ENCODE results near the gene NACC2.

NACC2 gene

GRCh38 chr9:136039488-136039887 is 55.6 kb downstream of the NACC2 start:
- no peak overlapping the region for H2BK12ac ChIP-seq (ENCODE audit: low read length)
- H3K23ac ChIP-seq (ENCODE audit: low read depth, low read length, poor library complexity), result no peak overlapping the region
- no peak for DNase-seq (ENCODE audit: low spot score)
- H3K36me3 ChIP-seq (replicated peaks in 1 of 2; ENCODE audit: control insufficient read depth in 2 of 2, insufficient read depth in 2 of 2, low read length in 2 of 2), result no peaks in the 10 kb centered on the region
- H3K4me3 ChIP-seq (ENCODE audit: low read length in 2 of 2), result no peak overlapping the region
- H3K79me1 ChIP-seq (ENCODE audit: low read depth, low read length), result peaks cover 5% of the 10 kb centered on the region
- no peak overlapping the region for H2AFZ ChIP-seq (ENCODE audit: low read length)
- no peaks in the 10 kb centered on the region for H3K27me3 ChIP-seq (ENCODE audit: control insufficient read depth in 3 of 3, insufficient read depth in 3 of 3, low read depth in 1 of 3, low read length in 3 of 3)
- H3K4me1 ChIP-seq (ENCODE audit: control insufficient read depth in 2 of 2, insufficient read depth in 1 of 2, low read depth in 1 of 2, low read length in 2 of 2), result no peaks in the 10 kb centered on the region
- no peak overlapping the region for H2BK5ac ChIP-seq (ENCODE audit: low read length)
- no peak overlapping the region for H3K4me2 ChIP-seq (ENCODE audit: insufficient read depth, low read length, poor library complexity, severe bottlenecking)
- H2AK5ac ChIP-seq (ENCODE audit: low read depth, low read length), result no peak overlapping the region
- no peak overlapping the region for H3K9ac ChIP-seq (ENCODE audit: low read depth, low read length, poor library complexity)
- H4K91ac ChIP-seq (ENCODE audit: low read depth, low read length, poor library complexity), result no peak overlapping the region
- no peak overlapping the region for H2BK15ac ChIP-seq (ENCODE audit: low read length)
- H3K27ac ChIP-seq (replicated peaks; ENCODE audit: low read length), result no peak overlapping the region
- peaks cover 2 to 34% of the 10 kb centered on the region in 2 donors for H3K9me3 ChIP-seq (replicated peaks in 1 of 2; ENCODE audit: control insufficient read depth in 2 of 2, insufficient read depth in 1 of 2, low read depth in 1 of 2, low read length in 2 of 2)
- H3K18ac ChIP-seq (ENCODE audit: low read length), result no peak overlapping the region
- no peak overlapping the region for H3K4ac ChIP-seq (ENCODE audit: low read length)
- H4K8ac ChIP-seq (ENCODE audit: low read depth, low read length), result no peak overlapping the region
- H3K14ac ChIP-seq (ENCODE audit: low read length), result no peak overlapping the region
- WGBS, 2 donors (ENCODE audit: extremely low coverage in 2 of 2, insufficient read length in 2 of 2, insufficient replicate concordance in 1 of 2), result no CpG with 5 or more reads among the region's 2 CpGs
- no peak overlapping the region for H2BK120ac ChIP-seq (ENCODE audit: low read depth, low read length)

- Histone ChIP-seq H3K4me3 (ENCODE audit: low read length in 2 of 2) (no peak overlapping the region), H3K4me2 (ENCODE audit: insufficient read depth, low read length, poor library complexity, severe bottlenecking) (no peak overlapping the region), H3K36me3 (replicated peaks in 1 of 2; ENCODE audit: control insufficient read depth in 2 of 2, insufficient read depth in 2 of 2, low read length in 2 of 2) (no peaks in the 10 kb centered on the region), H3K23ac (ENCODE audit: low read depth, low read length, poor library complexity) (no peak overlapping the region), H3K79me1 (ENCODE audit: low read depth, low read length) (peaks cover 3% of the 10 kb centered on the region), H3K14ac (ENCODE audit: low read length) (no peak overlapping the region), H2BK12ac (ENCODE audit: low read length) (no peak overlapping the region), H3K4me1 (ENCODE audit: control insufficient read depth in 2 of 2, insufficient read depth in 1 of 2, low read depth in 1 of 2, low read length in 2 of 2) (no peaks in the 10 kb centered on the region), H2AFZ (ENCODE audit: low read length) (no peak overlapping the region), H3K27ac (replicated peaks; ENCODE audit: low read length) (no peak overlapping the region), H2BK5ac (ENCODE audit: low read length) (no peak overlapping the region), H2BK120ac (ENCODE audit: low read depth, low read length) (no peak overlapping the region), H4K8ac (ENCODE audit: low read depth, low read length) (no peak overlapping the region), H3K27me3 (ENCODE audit: control insufficient read depth in 3 of 3, insufficient read depth in 3 of 3, low read depth in 1 of 3, low read length in 3 of 3) (no peaks in the 10 kb centered on the region), H3K9me3 (replicated peaks in 1 of 2; ENCODE audit: control insufficient read depth in 2 of 2, insufficient read depth in 1 of 2, low read depth in 1 of 2, low read length in 2 of 2) (peaks cover 2 to 34% of the 10 kb centered on the region in 2 donors), H2AK5ac (ENCODE audit: low read depth, low read length) (no peak overlapping the region), H2BK15ac (ENCODE audit: low read length) (no peak overlapping the region), H4K91ac (ENCODE audit: low read depth, low read length, poor library complexity) (no peak overlapping the region), H3K9ac (ENCODE audit: low read depth, low read length, poor library complexity) (no peak overlapping the region), H3K18ac (ENCODE audit: low read length) (no peak overlapping the region), H3K4ac (ENCODE audit: low read length) (no peak overlapping the region)
- no peak for DNase-seq (ENCODE audit: low spot score)
- no CpG with 5 or more reads among the region's 2 CpGs for WGBS, 2 donors (ENCODE audit: extremely low coverage in 2 of 2, insufficient read length in 2 of 2, insufficient replicate concordance in 1 of 2)
These were observed 58.2 kb downstream of the NACC2 start for GRCh38 chr9:136036848-136037247.

- Histone ChIP-seq H3K18ac (ENCODE audit: low read length) (no peak overlapping the region), H3K4me3 (ENCODE audit: low read length in 2 of 2) (no peak overlapping the region), H3K79me1 (ENCODE audit: low read depth, low read length) (peaks cover 6% of the 10 kb centered on the region), H3K9ac (ENCODE audit: low read depth, low read length, poor library complexity) (no peak overlapping the region), H2BK5ac (ENCODE audit: low read length) (no peak overlapping the region), H3K4me1 (ENCODE audit: control insufficient read depth in 2 of 2, insufficient read depth in 1 of 2, low read depth in 1 of 2, low read length in 2 of 2) (no peaks in the 10 kb centered on the region), H2AFZ (ENCODE audit: low read length) (no peak overlapping the region), H4K8ac (ENCODE audit: low read depth, low read length) (no peak overlapping the region), H3K4ac (ENCODE audit: low read length) (no peak overlapping the region), H3K4me2 (ENCODE audit: insufficient read depth, low read length, poor library complexity, severe bottlenecking) (no peak overlapping the region), H3K23ac (ENCODE audit: low read depth, low read length, poor library complexity) (no peak overlapping the region), H2BK12ac (ENCODE audit: low read length) (no peak overlapping the region), H2BK15ac (ENCODE audit: low read length) (no peak overlapping the region), H3K27ac (replicated peaks; ENCODE audit: low read length) (no peak overlapping the region), H2BK120ac (ENCODE audit: low read depth, low read length) (no peak overlapping the region), H4K91ac (ENCODE audit: low read depth, low read length, poor library complexity) (no peak overlapping the region), H3K36me3 (replicated peaks in 1 of 2; ENCODE audit: control insufficient read depth in 2 of 2, insufficient read depth in 2 of 2, low read length in 2 of 2) (no peaks in the 10 kb centered on the region), H3K14ac (ENCODE audit: low read length) (no peak overlapping the region), H3K9me3 (replicated peaks in 1 of 2; ENCODE audit: control insufficient read depth in 2 of 2, insufficient read depth in 1 of 2, low read depth in 1 of 2, low read length in 2 of 2) (peaks cover 2 to 34% of the 10 kb centered on the region in 2 donors), H2AK5ac (ENCODE audit: low read depth, low read length) (no peak overlapping the region), H3K27me3 (ENCODE audit: control insufficient read depth in 3 of 3, insufficient read depth in 3 of 3, low read depth in 1 of 3, low read length in 3 of 3) (no peaks in the 10 kb centered on the region)
- WGBS, 2 donors (ENCODE audit: extremely low coverage in 2 of 2, insufficient read length in 2 of 2, insufficient replicate concordance in 1 of 2), result no CpG with 5 or more reads among the region's 6 CpGs
- DNase-seq (ENCODE audit: low spot score), result no peak
These were observed 59.0 kb downstream of the NACC2 start for GRCh38 chr9:136036050-136036449.

DNA sequence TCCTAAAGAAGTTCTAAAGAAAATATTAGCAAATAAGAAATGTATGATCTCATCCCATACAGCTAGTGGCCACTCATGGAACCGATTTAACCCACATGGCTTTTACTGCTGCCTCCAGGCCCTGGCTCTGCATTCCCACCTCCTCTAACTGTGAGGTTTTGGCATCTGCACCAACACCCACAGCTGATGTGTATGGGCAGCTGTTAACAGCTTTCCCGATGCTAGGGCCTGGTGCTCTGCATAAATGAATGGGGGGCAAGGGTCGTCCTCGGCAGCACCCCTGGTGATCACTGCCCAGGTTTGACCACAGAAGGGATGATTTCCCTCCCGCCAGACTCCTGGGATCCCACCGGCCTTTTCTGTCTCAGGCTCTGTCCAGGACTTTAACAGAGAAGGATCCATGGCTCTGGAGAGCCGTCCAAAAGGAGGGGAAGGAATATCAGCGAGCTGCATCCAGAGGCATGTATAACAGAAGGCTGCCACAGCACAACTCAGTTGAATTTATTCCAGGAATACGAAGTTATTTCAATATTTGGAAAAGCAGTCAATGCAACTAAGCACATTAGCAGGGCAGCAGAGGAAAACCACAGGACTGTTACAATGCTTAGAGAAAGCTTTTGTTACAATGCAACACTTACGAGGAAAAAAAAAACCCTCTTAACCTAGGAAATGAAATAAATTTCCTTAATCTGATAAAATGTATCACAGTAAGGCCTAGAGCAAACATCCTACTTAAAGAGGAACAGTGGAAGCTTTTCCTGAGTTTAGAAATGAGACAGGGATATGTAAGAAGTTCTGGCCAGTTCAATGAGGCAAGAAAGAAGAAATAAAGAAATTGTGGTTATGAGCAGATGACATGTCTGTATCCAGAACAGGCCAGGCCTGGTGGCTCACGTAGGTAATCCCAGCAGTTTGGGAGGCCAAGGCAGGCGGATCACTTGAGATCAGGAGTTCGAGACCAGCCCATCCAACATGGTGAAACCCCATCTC is 63.1 kb downstream of the NACC2 start:
- Histone ChIP-seq H3K4me3 (ENCODE audit: low read length in 2 of 2) (no peak overlapping the region), H4K91ac (ENCODE audit: low read depth, low read length, poor library complexity) (no peak overlapping the region), H3K36me3 (replicated peaks in 1 of 2; ENCODE audit: control insufficient read depth in 2 of 2, insufficient read depth in 2 of 2, low read length in 2 of 2) (peaks cover 4 to 8% of the 10 kb centered on the region in 2 donors), H3K4me2 (ENCODE audit: insufficient read depth, low read length, poor library complexity, severe bottlenecking) (no peak overlapping the region), H3K79me1 (ENCODE audit: low read depth, low read length) (peaks cover 9% of the 10 kb centered on the region), H2BK5ac (ENCODE audit: low read length) (no peak overlapping the region), H3K27ac (replicated peaks; ENCODE audit: low read length) (no peak overlapping the region), H3K9me3 (replicated peaks in 1 of 2; ENCODE audit: control insufficient read depth in 2 of 2, insufficient read depth in 1 of 2, low read depth in 1 of 2, low read length in 2 of 2) (peaks cover 10 to 23% of the 10 kb centered on the region in 2 donors), H3K18ac (ENCODE audit: low read length) (no peak overlapping the region), H3K4ac (ENCODE audit: low read length) (no peak overlapping the region), H2BK120ac (ENCODE audit: low read depth, low read length) (no peak overlapping the region), H3K4me1 (ENCODE audit: control insufficient read depth in 2 of 2, insufficient read depth in 1 of 2, low read depth in 1 of 2, low read length in 2 of 2) (no peaks in the 10 kb centered on the region), H3K9ac (ENCODE audit: low read depth, low read length, poor library complexity) (no peak overlapping the region), H2AK5ac (ENCODE audit: low read depth, low read length) (no peak overlapping the region), H2BK12ac (ENCODE audit: low read length) (no peak overlapping the region), H3K23ac (ENCODE audit: low read depth, low read length, poor library complexity) (no peak overlapping the region), H2AFZ (ENCODE audit: low read length) (no peak overlapping the region), H3K27me3 (ENCODE audit: control insufficient read depth in 3 of 3, insufficient read depth in 3 of 3, low read depth in 1 of 3, low read length in 3 of 3) (no peaks in the 10 kb centered on the region), H3K14ac (ENCODE audit: low read length) (no peak overlapping the region), H2BK15ac (ENCODE audit: low read length) (no peak overlapping the region), H4K8ac (ENCODE audit: low read depth, low read length) (no peak overlapping the region)
- WGBS, 2 donors (ENCODE audit: extremely low coverage in 2 of 2, insufficient read length in 2 of 2, insufficient replicate concordance in 1 of 2), result no CpG with 5 or more reads among the region's 13 CpGs
- DNase-seq (ENCODE audit: low spot score), result no peak

All from neuronal stem cell (in vitro differentiated cells).